Activated gamma-delta T cell treated with anti-CD3 and anti-CD28 coated beads, Interleukin-2, amount 50 U/mL, for 16 hours (primary cell): ENCODE results near the gene MFSD6L.
"Not testable (repeated sequence)": the region's sequence is repeated elsewhere in the genome, so short reads cannot be mapped to it uniquely, and the experiment has no call there.

Experiments used
- DNase-seq: peaks from one replicate; pipeline ENCODE4 v3.0.0-alpha.2; 2020; ENCODE audit warnings: low read depth

MFSD6L gene

GRCh38 chr17:8825802-8826201 is 26.6 kb upstream of the MFSD6L start:
- no peak for DNase-seq

GRCh38 chr17:8823279-8823678 is 24.1 kb upstream of the MFSD6L start:
- DNase-seq, result no peak

- no peak for DNase-seq
These were observed 23.4 kb upstream of the MFSD6L start for GRCh38 chr17:8822401-8823035.

- no peak for DNase-seq
These were observed 22.4 kb upstream of the MFSD6L start for GRCh38 chr17:8821446-8822105.

GRCh38 chr17:8820311-8821010 is 21.3 kb upstream of the MFSD6L start:
- no peak for DNase-seq

- no peak for DNase-seq
These were observed 19.6 kb upstream of the MFSD6L start for GRCh38 chr17:8818654-8819330.

GRCh38 chr17:8818047-8818446 is 18.9 kb upstream of the MFSD6L start:
- DNase-seq, result no peak

- no peak for DNase-seq
These were observed 7.9 kb upstream of the MFSD6L start for GRCh38 chr17:8806926-8807550.

GRCh38 chr17:8806253-8806925 is 7.2 kb upstream of the MFSD6L start:
- no peak for DNase-seq

- DNase-seq, result not testable (repeated sequence)
These were observed 6.2 kb upstream of the MFSD6L start for GRCh38 chr17:8805396-8805795.

GRCh38 chr17:8803531-8804420 is 4.6 kb upstream of the MFSD6L start:
- DNase-seq, result no peak

- DNase-seq, result no peak
These were observed 2.1 kb upstream of the MFSD6L start for GRCh38 chr17:8801135-8801840.

- DNase-seq, result no peak
These were observed 1.5 kb upstream of the MFSD6L start for GRCh38 chr17:8800656-8801055.

GRCh38 chr17:8799570-8800212 is 526 bp upstream of the MFSD6L start:
- DNase-seq, result no peak

- no peak for DNase-seq
These were observed 854 bp downstream of the MFSD6L start for GRCh38 chr17:8798176-8798845.

- DNase-seq, result no peak
These were observed 1.5 kb downstream of the MFSD6L start for GRCh38 chr17:8797621-8798175.

- DNase-seq, result no peak
These were observed 4.5 kb downstream of the MFSD6L start for GRCh38 chr17:8794636-8795035.

GRCh38 chr17:8793649-8794048 is 5.5 kb downstream of the MFSD6L start:
- no peak for DNase-seq

GRCh38 chr17:8792646-8793045 is 6.5 kb downstream of the MFSD6L start:
- DNase-seq, result no peak
